Breast epithelium (tissue), 4 donors: ENCODE results near the gene TSSC4. TPM values are rescaled to one million over a fixed set of nuclear protein-coding genes. Genes with fewer than 3 reads are reported as not detected.
A peak's percentile ranks its signal among the peaks of the same experiment; 100 is the strongest.

ENCODE experiments used
- DNase-seq, 2 donors: peaks; one replicate each; pipeline ENCODE4 v3.0.0-alpha.2; 2019; ENCODE audit warnings: low spot score in 2 of 2
- H3K27ac ChIP-seq, 2 donors: fragments of 200-600 bp; sonication (generic) in 1 of 2; one replicate each; pipeline ENCODE4 v1.5.1; 2016 to 2019; ENCODE audit warnings: mild to moderate bottlenecking in 1 of 2
- H3K27me3 ChIP-seq, 2 donors: fragments of 200-600 bp; sonication (generic) in 1 of 2; one replicate each; pipeline versions ENCODE4 v1.5.1 to v1.6.0; 2017 to 2019; ENCODE audit warnings: control low read depth in 1 of 2, mild to moderate bottlenecking in 1 of 2
- H3K36me3 ChIP-seq: fragments of 200-600 bp; one replicate; pipeline ENCODE4 v1.5.1; 2019
- H3K4me1 ChIP-seq, 2 donors: fragments of 200-600 bp; sonication (generic); one replicate each; pipeline ENCODE4 v1.5.1; 2016 to 2019; ENCODE audit warnings: control low read depth in 1 of 2
- H3K4me3 ChIP-seq, 3 donors: fragments of 200-600 bp; sonication (generic); 1 replicate in 2 of 3; 2 replicates in 1 of 3; pipeline ENCODE4 v1.5.1; 2016 to 2019; ENCODE audit warnings: mild to moderate bottlenecking in 3 of 3, moderate library complexity in 2 of 3
- H3K9me3 ChIP-seq, 2 donors: fragments of 200-600 bp; sonication (generic) in 1 of 2; one replicate each; pipeline ENCODE4 v1.5.1; 2016 to 2019; ENCODE audit warnings: control low read depth in 1 of 2
- POLR2A ChIP-seq: fragments of 450-650 bp; IDR thresholded peaks from one replicate; pipeline ENCODE4 v1.6.1; 2016; ENCODE audit warnings: antibody characterized with exemption, mild to moderate bottlenecking, moderate library complexity
- POLR2AphosphoS5 ChIP-seq, 3 donors: sonication (generic); formaldehyde crosslinking; IDR thresholded peaks; one replicate each; pipeline ENCODE4 v1.6.1; 2017; ENCODE audit warnings: antibody characterized with exemption in 3 of 3
- intact Hi-C: fragments of 100-400 bp; cut with DNase I; formaldehyde crosslinking; loops from one replicate; pipeline ENCODE4 v1.15.1; 2023; ENCODE audit warnings: low total_unique reads
- total RNA-seq, 3 donors: library from RNA; depleted of rRNA; stranded (reverse); fragments of >200 nt; gene quantifications; one replicate each; pipeline ENCODE4 v1.1.0, GENCODE V29; 2016
- TF ChIP-seq, protein P1 (sequence below), 3 donors: fragments of 450-650 bp; IDR thresholded peaks; one replicate each; pipeline ENCODE4 v1.5.1; 2016 to 2017; ENCODE audit warnings: antibody characterized with exemption in 3 of 3, mild to moderate bottlenecking in 3 of 3, moderate library complexity in 3 of 3

The TSSC4 gene
- total RNA-seq, 3 donors from 2014 or later = 36.8 to 44.9 (median 37.2) TPM

DNA sequence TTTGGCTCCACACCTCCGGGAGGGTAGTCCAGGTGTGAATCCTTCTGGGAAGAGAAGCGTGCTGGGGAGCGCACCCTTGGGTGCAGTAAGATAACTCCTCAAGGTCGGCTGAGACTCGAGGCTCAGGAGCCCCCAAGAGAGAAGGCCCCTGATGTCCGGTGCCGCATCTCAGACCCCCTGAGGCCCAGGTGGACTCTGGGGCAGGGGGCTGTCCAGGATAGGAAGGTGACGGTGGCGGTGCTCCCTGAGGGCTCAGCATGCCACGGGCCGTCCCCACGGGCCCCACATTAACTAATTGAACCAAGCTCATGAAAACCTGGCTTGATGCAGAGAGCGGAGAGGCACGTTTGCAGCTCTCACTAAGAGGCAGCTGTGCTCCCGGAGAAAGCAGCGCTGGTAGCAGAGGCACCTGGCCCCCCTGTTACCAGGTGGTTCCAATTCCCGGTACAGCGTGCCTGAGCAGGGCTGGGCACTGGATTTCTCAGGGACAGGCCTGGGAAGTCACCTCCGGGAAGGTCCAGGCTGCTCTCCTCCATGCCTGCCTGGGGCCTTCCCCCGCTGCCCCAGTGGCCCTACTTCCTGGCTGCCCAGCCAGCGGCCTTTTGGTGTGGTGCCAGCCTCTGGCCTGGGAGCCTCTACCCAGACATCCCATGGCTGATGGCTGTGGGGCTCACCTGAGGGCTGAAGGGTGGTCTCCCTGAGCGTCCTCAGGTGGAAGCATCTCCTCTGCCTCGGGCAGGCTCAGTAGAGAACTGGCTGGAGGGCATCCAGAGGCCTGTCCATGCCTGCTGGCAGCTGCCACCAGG, 45.4 kb downstream of the TSSC4 start:
- Histone ChIP-seq H3K27ac (no peak overlapping the region), H3K9me3 (no peaks in the 10 kb centered on the region), H3K27me3 (no peaks in the 10 kb centered on the region), H3K36me3 (no peaks in the 10 kb centered on the region), H3K4me1 (no peaks in the 10 kb centered on the region), H3K4me3 (peak overlapping the region; percentile 37 to 73 (median 54))
- intact Hi-C loops = no loop called here
- no peak for DNase-seq
- TF ChIP-seq POLR2AphosphoS5 (IDR thresholded peaks at IDR 0.05) (no peak), POLR2A (no peak)
- TF ChIP-seq, protein P1, sequence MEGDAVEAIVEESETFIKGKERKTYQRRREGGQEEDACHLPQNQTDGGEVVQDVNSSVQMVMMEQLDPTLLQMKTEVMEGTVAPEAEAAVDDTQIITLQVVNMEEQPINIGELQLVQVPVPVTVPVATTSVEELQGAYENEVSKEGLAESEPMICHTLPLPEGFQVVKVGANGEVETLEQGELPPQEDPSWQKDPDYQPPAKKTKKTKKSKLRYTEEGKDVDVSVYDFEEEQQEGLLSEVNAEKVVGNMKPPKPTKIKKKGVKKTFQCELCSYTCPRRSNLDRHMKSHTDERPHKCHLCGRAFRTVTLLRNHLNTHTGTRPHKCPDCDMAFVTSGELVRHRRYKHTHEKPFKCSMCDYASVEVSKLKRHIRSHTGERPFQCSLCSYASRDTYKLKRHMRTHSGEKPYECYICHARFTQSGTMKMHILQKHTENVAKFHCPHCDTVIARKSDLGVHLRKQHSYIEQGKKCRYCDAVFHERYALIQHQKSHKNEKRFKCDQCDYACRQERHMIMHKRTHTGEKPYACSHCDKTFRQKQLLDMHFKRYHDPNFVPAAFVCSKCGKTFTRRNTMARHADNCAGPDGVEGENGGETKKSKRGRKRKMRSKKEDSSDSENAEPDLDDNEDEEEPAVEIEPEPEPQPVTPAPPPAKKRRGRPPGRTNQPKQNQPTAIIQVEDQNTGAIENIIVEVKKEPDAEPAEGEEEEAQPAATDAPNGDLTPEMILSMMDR (IDR thresholded peaks at IDR 0.05) = no peak

DNA sequence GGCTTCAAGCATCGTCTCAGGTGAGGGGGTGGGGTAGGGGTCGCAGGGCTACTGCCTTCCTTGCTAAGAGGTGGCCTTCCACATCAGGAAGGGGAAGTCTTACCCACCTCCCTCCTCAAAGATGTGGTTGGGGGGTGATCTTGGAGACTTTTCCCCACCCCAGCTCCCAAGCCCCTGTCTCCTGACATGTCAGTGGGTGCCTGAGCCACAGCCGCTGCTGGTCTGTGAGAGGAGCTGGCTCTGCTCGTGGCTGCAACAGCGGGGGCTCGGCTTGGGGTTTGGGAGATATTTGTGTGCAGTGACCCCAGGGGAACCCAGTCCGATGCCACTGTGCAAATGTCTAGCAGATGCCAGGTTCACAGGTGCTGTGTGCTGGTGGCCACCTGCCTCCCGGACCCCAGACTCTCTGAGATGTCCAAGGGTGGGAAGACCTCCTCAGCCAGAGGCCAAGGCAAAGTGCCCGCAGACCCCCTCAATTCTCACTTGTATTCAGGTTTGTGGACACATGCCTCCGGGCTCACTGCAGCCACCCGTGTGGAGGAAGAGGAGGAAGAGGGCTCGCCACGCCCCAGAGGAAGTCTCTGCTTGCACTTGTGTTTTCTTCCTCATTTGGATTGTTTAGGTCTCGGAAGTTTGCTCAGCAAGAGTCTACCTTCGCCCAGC, 46.2 kb downstream of the TSSC4 start:
- no peak overlapping the region for H3K27ac ChIP-seq
- H3K27me3 ChIP-seq = no peaks in the 10 kb centered on the region
- intact Hi-C loops = no loop called here
- no peak overlapping the region for H3K4me3 ChIP-seq
- no peak for DNase-seq
- no peak for TF ChIP-seq POLR2AphosphoS5 (IDR thresholded peaks at IDR 0.05)
- TF ChIP-seq, protein P1 (IDR thresholded peaks at IDR 0.05) = no peak
- TF ChIP-seq POLR2A = no peak
- H3K4me1 ChIP-seq = no peaks in the 10 kb centered on the region
- H3K9me3 ChIP-seq = no peaks in the 10 kb centered on the region
- no peaks in the 10 kb centered on the region for H3K36me3 ChIP-seq

DNA sequence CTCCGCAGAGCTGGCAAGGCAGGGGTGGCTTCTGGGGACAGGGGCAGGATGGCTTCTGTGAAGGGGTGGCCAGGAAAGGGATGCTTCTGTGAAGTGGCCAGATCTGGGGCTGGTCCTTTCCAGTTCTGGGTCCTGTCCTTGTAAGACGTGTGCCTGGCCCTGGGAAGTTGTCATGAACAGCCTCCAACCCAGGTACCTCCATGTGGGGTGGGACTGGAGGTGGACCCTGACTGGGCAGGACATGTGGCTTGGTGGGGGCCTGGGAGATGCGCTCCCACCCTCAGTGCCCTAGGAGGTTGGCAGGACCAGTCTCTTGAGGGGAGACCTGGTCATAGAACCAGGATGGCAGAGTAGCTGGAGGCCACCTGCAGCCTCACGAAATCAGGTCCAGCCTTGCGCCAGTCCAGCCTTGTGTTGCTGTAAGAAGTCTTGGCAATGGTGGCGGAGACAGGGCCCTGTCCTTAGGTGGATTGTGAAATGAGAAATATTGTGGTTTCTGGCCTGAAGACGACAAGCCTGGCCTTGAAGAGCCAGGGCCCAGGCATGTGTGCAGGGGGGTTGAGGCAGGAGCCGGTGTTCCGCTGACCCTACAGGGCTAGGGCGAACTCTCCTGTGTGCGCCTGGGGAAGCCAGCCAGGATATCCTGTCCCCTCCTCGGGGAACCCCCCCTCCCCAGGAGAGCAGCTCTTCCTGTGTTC, 46.9 kb downstream of the TSSC4 start:
- intact Hi-C loops = no loop called here
- Histone ChIP-seq H3K27ac (peak overlapping the region in 1 of 2 donors; percentile 29), H3K36me3 (no peaks in the 10 kb centered on the region), H3K4me1 (no peaks in the 10 kb centered on the region), H3K4me3 (no peak overlapping the region), H3K9me3 (no peaks in the 10 kb centered on the region), H3K27me3 (no peaks in the 10 kb centered on the region)
- TF ChIP-seq, protein P1 (IDR thresholded peaks at IDR 0.05) = no peak
- TF ChIP-seq POLR2AphosphoS5 (IDR thresholded peaks at IDR 0.05) (no peak), POLR2A (no peak)
- DNase-seq = peak in 1 of 2 donors; percentile 58

DNA sequence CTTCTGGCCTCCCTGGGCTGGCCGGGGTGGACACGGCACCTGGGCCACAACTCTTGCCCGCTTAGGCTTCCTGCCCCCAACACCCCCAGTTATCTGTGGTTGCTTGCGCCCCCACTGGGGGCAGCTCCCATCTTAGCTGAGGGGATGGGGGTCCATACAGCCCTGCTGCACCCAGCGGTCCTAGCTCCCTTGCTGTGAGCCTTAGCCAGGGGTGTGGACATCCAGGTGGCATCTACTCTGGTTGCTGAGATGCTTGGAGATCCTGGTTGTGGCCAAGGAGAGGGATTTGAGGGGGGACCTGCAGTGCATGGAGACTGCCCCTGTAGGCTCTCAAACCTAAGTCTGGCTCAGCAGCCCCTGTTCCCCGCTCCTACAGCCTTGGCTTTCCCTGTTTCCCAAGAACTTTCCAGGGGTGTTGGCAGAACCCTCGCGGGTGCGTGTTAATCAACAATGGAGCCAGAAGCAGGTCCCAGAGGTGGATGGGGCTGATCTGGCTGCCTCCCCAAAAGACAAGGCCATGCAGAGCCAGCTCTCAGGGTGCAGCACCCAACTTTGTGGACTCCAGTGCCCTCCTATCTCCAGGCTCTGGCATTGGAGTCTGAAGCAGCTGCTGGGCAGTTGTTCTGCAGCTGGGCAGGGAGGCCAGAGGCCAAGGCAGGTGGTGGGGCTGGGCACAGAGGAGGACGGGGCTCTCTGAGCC, 47.6 kb downstream of the TSSC4 start:
- TF ChIP-seq, protein P1 (IDR thresholded peaks at IDR 0.05) = no peak
- no peak for TF ChIP-seq POLR2AphosphoS5 (IDR thresholded peaks at IDR 0.05)
- no peak for TF ChIP-seq POLR2A
- H3K9me3 ChIP-seq = no peaks in the 10 kb centered on the region
- H3K4me3 ChIP-seq = no peak overlapping the region
- no peak for DNase-seq
- no peaks in the 10 kb centered on the region for H3K27me3 ChIP-seq
- no peaks in the 10 kb centered on the region for H3K36me3 ChIP-seq
- peak overlapping the region in 1 of 2 donors; percentile 29 for H3K27ac ChIP-seq
- no peaks in the 10 kb centered on the region for H3K4me1 ChIP-seq
- intact Hi-C loops = no loop called here
